T follicular helper cell (primary cell): Measurements from ENCODE around the gene MTRR.
"Not testable (repeated sequence)": the region's sequence is repeated elsewhere in the genome, so short reads cannot be mapped to it uniquely, and the experiment has no call there.

Experiments used
- DNase-seq: peaks from one replicate; pipeline ENCODE4 v3.0.0-alpha.2; 2020; ENCODE audit warnings: low read depth

The MTRR gene

DNA sequence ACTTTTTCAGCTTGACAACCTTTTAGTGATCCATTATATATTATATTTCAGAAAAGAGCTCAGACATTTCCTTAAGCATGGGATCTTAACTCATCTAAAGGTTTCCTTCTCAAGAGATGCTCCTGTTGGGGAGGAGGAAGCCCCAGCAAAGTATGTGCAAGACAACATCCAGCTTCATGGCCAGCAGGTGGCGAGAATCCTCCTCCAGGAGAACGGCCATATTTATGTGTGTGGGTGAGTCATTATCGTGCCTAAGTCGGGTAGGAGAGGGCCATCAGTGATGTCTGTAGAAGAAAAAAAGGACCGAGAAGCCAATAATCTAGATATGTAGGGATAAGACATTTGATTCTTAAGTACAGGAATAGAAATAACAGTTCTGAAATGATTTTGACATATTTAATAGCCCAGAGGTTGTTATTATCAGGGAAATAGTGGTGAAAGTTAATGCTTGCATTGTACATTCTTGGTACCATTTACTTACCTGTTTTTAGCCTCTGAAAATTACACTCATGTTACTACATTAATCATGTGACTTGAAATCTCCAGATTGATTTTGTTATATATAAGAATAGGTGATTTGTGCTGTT lies 28.2 kb downstream of the MTRR start:
- no peak for DNase-seq

DNA sequence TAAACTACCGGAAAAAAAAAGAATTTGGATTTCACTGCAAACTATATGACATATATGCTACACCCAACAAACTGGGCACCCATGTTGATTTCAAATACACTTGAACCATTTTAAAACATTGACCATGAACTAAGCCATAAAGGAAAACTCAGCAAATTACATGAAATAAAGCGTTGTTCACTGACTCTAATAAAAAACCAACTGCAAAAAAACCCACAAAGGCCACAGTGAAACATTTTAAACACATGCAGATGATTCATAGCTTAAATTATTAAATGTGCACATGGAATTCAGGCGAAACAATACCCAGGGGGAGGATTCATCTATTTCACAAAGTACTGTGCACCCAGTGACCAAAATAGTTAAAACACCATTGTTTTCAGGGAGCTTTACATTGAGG lies 33.3 kb downstream of the MTRR start:
- no peak for DNase-seq

DNA sequence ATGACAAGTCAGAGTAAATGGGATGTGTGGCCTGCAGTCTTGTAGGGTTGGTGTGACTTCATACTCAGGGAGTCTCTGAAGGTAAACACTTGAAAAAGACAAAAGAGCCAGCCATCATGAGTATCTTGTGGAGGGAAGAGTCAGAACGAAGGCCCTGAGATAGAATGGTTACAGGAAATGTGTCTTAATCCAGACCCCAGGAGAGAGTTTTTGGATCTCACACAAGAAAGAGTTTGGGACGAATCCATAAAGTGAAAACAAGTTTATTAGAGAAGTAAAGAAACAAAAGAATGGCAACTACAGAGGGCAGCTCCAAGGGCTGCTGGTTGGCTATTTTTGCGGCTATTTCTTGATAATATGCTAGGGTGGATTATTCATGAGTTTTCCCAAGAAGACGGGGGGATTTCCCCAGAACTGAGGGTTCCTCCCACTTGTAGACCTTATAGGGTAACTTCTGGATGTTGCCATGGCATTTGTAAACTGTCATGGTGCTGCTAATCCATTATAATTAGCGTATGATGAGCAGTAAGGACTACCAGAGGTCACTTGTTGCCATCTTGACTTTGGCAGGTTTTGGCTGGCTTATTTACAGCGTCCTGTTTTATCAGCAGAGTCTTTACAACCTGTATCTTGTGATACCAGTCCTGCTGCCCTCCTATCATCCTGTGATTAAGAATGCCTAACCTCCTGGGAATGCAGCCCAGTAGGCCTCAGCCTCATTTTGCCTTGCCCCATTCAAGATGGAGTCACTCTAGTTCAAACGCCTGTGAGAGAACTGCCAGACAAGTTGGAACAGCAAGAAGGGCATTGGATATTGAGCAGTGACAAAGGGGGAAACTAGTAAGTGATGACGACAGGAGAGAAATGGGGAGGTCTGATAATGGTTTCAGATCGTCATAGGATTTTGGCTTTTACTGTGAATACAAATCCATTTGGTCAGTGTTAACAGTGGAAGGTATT lies 34.0 kb downstream of the MTRR start:
- no peak for DNase-seq

DNA sequence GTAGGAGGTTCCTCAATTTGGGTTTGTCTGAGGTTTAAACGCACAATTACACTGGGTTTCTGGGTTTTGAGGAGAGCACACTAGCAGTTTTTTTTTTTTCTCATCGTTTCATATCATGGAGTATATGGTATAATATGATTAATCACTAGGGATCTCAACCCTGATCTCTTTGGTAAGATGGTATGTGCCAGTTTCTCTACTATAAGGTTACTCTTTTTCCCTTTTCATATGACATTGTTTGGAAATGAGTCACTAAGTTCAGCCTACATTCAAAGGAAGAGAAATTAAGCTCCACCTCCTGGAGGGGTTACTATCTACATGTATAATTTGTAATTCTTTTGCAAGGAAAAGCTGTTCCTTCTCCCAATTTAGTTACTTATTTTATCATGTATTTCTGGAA lies 35.2 kb downstream of the MTRR start:
- DNase-seq: no peak

DNA sequence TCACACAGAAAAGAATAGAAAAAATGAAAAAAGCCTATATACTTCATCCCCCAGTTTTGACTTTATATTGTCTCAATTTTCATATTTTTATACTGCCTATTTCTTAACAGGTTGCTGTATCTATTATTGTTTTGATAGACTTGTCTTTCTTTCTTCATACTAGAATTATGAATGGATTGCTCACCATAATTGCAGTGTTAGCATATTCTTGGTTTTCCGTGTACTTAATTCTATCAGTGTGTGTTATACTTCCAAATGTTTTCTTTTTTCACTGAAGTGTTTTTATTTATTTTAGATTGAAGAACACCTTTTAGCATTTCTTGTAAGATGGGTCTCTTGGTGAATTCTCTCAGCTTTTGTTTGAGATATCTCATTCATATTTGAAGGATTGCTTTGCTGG lies 38.7 kb downstream of the MTRR start:
- no peak for DNase-seq

DNA sequence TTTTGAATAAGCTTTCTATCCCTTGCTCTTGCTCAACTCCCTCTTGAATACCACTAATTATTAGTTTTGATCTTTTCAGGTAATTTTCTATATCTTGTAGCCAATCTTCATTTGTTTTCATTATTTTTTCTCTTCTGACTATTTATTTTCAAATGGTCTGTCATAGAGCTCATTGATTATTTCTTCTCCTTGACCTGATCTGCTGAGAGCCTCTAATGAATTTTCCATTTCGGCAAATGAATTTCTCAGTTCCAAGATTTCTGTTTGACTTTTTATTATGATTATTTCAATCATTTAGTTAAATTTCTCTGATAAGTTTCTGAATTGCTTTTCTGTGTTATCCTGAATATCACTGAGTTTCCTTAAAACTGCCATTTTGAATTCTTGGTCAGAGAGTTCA lies 39.4 kb downstream of the MTRR start:
- no peak for DNase-seq

DNA sequence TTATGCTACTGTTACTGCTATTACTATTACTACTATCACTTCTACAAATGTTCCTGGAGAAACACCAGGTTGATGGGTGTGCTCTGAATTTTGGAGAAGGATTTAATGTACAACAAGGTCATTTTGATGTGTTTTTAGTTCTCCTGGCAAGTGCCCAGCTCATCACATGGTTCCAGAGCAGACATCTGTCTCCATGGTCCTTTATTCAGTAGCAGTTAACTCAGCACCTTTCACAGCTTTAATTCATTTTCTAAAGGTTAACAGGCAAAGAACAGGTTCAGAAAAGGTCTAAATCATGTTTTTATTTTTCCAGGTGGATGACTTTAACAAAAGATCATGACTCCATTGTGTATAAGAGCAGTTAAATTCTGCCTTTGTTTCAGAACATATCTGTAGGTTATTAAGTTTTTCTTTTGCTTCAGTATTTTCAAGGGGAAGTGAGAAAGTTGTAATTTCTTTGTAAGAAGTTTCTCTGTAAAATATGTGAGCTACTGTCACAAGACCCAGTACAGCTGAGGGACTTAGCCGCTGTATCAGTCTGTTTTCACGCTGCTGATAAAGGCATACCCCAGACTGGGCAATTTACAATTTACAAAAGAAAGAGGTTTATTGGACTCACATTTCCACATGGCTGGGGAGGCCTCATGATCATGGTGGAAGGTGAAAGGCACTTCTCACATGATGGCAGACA lies 41.9 kb downstream of the MTRR start:
- DNase-seq: no peak

DNA sequence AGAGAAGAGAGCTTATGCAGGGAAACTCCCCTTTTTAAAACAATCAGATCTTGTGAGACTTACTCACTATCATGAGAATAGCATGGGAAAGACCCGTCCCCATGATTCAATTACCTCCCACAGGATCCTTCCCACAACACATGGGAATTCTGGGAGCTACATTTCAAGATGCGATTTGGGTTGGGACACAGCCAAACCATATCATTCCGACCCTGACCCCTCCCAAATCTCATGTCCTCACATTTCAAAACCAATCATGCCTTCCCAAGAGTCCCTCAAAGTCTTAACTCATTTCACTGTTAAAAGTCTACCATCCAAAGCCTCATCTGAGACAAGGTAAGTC lies 42.5 kb downstream of the MTRR start:
- DNase-seq: not testable (repeated sequence)

DNA sequence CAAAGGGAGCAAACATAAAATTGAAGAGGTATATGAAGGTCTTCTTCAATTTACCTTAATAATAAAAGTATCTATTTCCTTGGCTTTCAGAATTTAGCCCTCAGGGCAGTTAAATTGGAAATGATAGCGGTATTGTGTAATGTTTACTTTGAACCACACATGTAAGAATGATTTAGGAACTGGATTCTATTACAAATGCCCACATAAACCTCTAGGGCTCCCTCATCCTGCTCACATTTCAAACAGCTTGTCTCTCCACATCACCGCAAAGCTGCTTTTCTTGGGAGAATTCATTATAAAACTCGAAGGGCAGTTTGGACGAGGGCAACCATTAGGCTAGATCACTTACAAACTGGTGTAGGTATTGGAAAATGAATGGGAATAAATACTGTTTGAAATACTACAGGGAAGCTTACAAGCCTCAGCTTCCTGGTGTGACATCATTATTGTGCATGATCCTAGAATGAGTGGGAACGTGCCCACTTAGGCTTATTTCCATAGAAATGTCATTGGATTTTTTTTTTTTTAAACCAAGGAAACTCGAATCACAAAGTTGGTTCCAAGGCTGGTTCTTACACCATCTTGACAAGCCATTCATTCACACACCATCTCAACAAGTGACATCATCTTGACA lies 47.3 kb downstream of the MTRR start:
- no peak for DNase-seq

DNA sequence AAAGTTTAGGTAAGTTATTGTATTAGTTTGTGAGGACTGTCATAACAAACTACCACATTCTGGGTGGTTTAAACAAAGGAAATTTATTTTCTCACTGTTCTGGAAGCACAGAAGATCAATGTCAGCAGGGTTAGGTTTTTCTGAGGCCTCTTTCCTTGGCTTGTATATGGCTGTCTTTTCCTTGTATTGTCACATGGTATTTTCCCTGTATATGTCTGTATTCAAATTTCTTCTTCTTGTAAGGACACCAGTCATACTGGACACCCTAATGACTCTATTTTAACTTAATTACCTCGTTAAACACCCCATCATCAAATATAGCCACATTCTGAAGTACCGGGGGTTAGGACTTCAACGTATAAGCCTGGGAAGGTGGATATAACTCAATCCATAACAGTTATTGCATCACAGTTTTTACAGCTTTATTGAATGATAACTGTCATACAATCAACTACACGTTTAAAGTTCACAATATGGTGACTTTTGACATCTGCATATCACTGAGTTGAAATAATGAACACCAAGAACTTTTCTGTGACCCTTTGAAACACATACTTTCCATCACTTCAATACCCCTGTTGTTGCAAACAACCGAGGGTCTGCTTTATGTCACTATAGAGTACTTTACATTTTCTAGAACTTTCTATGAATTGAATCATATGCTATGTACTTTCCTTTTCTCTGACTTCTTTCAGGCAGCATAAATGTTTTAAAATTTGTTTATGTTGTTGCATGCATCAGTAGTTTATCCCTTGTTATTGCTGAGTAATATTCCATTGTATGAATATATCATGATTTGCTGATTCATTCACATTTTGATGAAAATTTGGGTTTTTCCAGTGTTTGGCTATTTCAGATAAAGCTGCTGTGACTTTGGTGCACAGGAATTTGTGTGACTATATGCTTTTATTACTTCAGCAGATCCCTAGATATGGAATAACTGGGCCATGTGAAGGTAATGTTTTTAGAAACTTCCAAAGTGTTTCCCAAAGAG lies 48.5 kb downstream of the MTRR start:
- no peak for DNase-seq

DNA sequence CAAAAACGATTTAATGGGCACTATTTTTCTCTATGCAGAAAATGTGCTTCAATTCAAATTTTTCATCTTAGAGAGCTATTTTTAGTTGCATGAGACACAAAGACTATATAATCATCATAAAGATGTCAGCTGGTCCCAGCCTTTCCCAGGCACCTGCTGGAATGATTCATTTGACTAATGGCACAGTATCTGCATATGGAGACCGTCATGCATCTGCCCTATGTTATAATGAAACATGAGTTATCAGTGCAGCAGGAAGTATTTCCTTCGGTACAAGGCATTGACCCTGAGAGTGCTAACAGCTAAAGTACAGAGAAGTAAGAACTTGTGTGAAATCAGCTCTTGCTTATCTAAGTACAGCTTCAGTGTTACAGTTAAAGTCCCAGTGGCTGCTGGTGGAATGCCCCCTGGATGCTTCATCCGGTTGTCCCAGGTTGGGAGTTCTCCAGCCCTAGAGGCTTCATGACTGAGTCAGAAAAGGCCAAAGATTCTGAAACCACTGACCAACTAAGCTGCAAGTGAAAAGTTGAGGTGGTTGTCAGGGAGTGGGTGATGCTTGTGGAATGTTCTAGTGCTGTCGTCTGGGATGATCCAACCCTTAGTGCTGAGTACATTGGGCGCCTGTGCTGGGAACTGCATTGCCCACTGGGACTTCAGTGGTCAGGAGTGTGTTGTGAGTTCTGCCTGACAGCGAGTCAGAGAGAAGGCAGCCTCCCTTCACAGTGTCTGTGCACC lies 57.2 kb downstream of the MTRR start:
- DNase-seq: no peak

DNA sequence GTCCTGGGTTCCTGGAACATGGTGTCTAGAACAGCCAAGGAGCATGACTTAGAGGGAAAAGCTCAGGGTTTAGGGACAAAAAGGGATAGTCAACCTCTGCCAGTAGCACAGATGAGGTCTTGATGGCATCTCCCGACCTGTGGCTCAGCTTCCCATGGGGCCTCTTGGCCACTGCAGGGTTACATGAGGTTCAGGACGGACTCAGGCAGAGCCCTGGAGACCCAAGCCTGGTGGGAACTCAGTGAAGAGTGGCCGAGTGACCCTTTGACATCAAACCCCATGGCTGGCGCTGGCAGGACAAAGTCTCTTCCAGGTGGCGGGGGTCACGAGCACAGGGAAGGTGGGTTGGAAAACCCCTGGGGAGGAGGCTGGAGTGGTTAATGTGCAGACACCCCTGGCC lies 57.8 kb downstream of the MTRR start:
- no peak for DNase-seq

DNA sequence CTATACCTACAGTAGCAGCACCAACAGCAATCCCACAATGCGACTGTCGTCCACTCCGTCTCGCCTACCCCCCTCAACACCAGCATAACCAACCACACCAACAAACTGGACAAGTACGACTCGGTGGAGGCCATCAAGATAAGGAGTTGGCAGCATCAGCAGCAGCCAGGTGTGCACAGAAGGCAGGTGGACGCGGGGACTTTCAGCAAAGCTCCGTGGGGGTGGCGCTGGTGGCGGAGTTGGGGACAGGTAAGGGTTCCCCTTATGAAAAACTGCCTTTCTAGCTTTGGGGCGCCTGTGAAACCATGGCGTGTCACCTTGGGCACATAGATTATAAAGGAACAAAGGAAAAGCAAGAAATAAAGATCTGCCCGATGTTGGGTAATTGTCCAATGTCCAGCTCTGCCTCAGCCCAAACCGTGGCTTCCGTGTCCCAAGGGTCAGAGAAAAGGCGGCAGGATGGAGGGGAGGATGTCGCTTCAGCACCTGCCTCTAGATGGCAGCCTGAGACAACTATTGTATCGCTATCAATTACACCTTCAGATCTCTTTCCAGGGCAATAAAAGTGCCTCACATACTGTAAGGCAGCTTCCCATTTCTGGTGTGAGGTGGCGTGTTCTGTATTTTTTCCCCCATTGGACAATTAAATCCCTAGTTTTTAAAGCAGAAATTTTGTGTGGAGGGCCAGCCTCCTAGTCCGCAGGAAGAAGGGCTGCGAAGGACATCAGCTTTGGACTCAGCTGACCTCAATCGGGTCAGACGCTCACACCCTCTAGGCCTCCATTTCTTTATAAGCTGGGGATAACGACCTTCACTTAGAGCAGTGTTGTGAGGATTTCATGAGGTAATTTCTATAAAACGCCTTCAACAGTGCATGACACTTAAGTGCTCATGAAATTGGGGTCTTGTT lies 58.8 kb downstream of the MTRR start:
- DNase-seq: no peak

DNA sequence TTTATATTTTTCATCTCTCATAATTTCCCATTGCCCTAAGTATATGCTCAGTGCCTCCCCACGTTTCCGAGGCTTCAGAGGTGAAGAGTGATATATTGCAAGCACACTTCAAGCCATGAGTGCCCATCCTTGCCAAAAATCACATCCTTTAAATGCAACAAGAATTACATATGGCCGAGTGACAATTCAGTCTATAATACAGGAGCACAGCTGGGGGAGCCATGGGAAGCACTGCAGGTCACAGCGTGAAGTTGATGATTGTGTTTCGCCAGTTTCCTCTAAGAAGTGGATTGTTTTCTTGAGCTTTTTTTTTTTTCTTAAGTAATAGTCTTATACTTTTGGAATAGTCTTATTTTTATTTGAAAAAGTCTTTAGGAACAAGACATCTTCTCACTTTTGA lies 61.1 kb downstream of the MTRR start:
- no peak for DNase-seq

DNA sequence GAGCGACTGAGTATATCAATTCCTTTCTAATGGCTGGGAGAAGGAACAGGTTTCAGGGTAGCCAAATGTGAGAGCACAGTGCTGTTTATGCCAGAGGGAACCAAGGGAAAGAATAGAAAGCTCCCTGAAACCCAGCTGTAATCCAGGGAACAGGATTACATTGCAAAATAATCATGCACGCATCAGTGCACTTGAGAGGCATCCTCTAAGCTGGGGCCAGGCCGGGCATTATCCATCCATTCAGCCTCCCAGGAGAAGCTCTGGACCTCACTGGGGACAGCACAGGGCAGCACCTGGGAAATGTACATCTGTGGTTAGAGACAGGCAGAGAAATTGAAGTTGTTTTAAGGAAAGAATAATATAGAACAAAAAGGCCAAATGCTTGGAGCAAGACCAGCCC lies 72.7 kb downstream of the MTRR start:
- DNase-seq: no peak

DNA sequence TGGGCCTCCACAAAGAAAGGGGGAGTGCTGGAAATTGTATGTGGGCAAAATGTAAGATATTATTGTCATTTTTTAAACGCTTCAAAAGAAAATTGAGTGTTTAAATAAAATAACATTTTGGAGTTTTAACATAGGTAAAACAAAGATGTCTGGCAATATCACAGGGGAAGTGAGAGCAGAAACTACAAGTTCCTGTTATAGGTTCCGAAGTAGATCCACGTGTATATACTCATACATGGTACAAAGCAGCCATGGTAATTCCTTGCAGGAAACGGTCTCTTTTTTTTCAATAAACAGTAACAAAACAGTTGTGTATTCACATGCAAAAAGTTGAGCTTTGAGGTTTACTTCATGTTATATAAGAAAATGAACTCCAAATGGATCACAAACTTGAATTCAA lies 78.4 kb downstream of the MTRR start:
- no peak for DNase-seq
